SU-DHL-6 (cell line): Measurements from ENCODE around the gene SLC39A11.

Source experiments
- EZH2phosphoT487 ChIP-seq: fragments of 200-600 bp; sonication (generic), shearing (Covaris generic); conservative IDR thresholded peaks from 2 replicates; pipeline ENCODE4 v1.6.1; 2018; ENCODE audit warnings: mild to moderate bottlenecking, antibody characterized with exemption, low read length, moderate library complexity, mixed read lengths
- TF ChIP-seq, protein P1 (sequence below): fragments of 200-600 bp; sonication (generic); IDR thresholded peaks from one replicate; pipeline ENCODE4 v1.5.1; 2017; ENCODE audit warnings: antibody characterized with exemption, mild to moderate bottlenecking, low read length, moderate library complexity; ENCODE audit not compliant: insufficient read depth, poor library complexity, severe bottlenecking

DNA sequence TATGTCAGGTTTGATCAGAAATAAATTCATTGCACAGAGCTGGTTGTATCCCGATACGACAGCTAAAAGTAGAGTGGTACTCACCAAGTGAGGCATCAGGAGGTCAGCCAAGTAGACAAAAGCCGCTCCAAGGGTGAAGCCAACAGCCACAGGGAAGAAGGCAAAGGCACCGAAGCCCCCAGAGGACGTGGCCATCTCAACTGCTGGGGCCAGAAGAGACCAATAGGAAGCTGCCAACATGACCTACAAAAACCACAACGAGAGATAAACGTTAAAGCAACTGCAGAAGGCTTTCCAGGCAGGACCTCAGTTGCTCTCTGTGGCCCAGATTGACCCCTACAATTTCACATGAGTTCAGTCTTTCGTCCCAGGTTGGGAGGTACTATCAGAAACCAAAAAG is 61.0 kb downstream of the SLC39A11 start:
- TF ChIP-seq, protein P1, sequence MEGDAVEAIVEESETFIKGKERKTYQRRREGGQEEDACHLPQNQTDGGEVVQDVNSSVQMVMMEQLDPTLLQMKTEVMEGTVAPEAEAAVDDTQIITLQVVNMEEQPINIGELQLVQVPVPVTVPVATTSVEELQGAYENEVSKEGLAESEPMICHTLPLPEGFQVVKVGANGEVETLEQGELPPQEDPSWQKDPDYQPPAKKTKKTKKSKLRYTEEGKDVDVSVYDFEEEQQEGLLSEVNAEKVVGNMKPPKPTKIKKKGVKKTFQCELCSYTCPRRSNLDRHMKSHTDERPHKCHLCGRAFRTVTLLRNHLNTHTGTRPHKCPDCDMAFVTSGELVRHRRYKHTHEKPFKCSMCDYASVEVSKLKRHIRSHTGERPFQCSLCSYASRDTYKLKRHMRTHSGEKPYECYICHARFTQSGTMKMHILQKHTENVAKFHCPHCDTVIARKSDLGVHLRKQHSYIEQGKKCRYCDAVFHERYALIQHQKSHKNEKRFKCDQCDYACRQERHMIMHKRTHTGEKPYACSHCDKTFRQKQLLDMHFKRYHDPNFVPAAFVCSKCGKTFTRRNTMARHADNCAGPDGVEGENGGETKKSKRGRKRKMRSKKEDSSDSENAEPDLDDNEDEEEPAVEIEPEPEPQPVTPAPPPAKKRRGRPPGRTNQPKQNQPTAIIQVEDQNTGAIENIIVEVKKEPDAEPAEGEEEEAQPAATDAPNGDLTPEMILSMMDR: no peak
- no peak for TF ChIP-seq EZH2phosphoT487
